ENCODE data around the gene SSH2. TPM values are rescaled to one million over a fixed set of nuclear protein-coding genes. Genes with fewer than 3 reads are reported as not detected.
A peak's percentile ranks its signal among the peaks of the same experiment; 100 is the strongest.

The SSH2 gene
- total RNA-seq, 1 experiment from 2014 or later: 22.9 TPM

DNA sequence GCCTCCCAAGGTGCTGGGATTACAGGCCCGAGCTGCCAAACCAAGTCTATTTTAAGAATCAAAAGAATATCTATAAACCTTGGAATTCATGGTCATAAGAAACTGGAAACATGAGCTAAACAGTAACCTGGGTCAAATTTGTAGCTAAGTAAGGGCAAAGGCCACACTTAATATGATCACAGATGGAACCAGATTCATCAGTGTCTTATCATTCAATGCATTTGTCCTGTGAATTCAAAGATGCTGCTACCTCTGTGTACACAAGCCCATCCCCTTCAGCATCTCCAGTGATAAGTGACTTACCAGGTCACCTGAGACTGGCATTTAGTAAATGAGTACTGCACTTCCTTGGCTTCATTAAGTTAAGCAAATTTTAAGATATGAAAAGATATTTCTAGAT, 108.1 kb downstream of the SSH2 start:
- CTCF ChIA-PET: no interaction called here

DNA sequence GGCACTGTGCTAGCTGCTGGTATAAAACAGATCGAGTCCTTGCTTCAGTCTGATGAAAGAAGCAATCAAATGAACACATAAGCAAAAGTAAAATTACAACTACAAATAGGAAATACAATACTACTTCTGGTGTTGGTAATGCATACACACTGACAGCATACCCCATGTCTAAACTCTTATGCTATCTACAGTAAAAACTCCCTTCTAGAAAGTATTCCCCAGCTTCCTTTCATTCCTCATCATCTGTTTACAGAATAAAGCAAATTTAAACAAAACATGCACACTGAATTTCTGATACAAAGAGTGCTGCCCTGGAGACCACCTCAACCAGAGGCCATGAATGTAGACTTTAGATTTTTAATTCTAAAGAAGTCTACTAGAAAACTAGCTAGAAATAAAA, 109.6 kb downstream of the SSH2 start:
- no peak for DNase-seq
- intact Hi-C loops (cut with micrococcal nuclease; ENCODE audit: unreplicated experiment): no loop called here
- Mint-ChIP-seq H3K4me1 (ENCODE audit: low read depth, unreplicated experiment) (no peaks in the 10 kb centered on the region), H3K27me3 (ENCODE audit: unreplicated experiment) (no peaks in the 10 kb centered on the region), H3K36me3 (ENCODE audit: insufficient read depth, unreplicated experiment) (no peaks in the 10 kb centered on the region), H3K9me3 (ENCODE audit: low read depth, unreplicated experiment) (no peaks in the 10 kb centered on the region), H3K27ac (ENCODE audit: unreplicated experiment) (no peak overlapping the region), H3K4me3 (ENCODE audit: low read depth, unreplicated experiment) (no peak overlapping the region)
- CTCF ChIA-PET: no interaction called here
- no peak for TF ChIP-seq CTCF (IDR thresholded peaks at IDR 0.05; ENCODE audit: unreplicated experiment)
- BruUV-seq (replicated peaks): no TSS peak

More for the DNA sequence above, 108.1 kb downstream of the SSH2 start:
- Mint-ChIP-seq H3K27me3 (ENCODE audit: unreplicated experiment) (no peaks in the 10 kb centered on the region), H3K27ac (ENCODE audit: unreplicated experiment) (no peak overlapping the region), H3K9me3 (ENCODE audit: low read depth, unreplicated experiment) (no peaks in the 10 kb centered on the region), H3K36me3 (ENCODE audit: insufficient read depth, unreplicated experiment) (no peaks in the 10 kb centered on the region), H3K4me1 (ENCODE audit: low read depth, unreplicated experiment) (no peaks in the 10 kb centered on the region), H3K4me3 (ENCODE audit: low read depth, unreplicated experiment) (no peak overlapping the region)
- BruUV-seq (replicated peaks): no TSS peak
- no peak for DNase-seq
- intact Hi-C loops (cut with micrococcal nuclease; ENCODE audit: unreplicated experiment): no loop called here
- TF ChIP-seq CTCF (IDR thresholded peaks at IDR 0.05; ENCODE audit: unreplicated experiment): no peak

DNA sequence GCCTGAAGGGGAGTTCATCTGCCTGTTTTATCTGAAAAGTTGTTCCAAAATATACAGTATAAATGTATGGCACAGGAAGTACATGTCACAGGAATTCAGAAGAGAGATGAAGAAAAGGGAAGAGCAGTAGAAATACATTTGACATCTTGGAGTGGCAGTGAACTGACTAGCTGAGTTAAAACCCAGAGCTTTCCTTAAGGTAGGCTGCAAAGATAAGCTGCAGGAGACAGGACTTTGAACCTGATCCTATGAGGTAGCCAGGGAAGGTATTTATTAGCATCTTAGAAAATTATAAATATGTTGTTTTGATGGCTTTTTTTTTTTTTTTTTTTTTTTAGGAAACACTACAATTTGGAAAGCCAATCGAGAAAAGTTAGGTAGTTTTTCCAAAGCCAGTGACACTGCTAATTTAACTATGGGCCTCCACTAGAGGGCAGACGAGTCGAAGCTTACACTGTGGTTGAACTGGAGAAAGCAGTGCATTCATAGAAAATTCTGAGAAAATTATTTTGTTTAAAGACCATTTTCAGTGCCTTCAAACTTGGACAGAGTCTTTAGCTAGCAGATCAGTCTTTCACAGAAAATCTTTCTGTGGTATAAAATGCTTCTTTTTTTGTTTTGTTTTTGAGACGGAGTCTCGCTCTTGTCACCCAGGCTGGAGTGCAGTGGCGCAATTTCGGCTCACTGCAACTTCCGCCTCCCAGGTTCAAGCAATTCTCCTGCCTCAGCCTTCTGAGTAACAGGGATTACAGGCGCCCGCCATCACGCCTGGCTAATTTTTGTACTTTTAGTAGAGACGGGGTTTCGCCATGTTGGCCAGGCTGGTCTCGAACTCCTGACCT, 122.3 kb downstream of the SSH2 start:
- TF ChIP-seq CTCF (IDR thresholded peaks at IDR 0.05; ENCODE audit: unreplicated experiment): peak; percentile 47
- Mint-ChIP-seq H3K9me3 (ENCODE audit: low read depth, unreplicated experiment) (no peaks in the 10 kb centered on the region), H3K36me3 (ENCODE audit: insufficient read depth, unreplicated experiment) (no peaks in the 10 kb centered on the region), H3K4me3 (ENCODE audit: low read depth, unreplicated experiment) (no peak overlapping the region), H3K27me3 (ENCODE audit: unreplicated experiment) (no peaks in the 10 kb centered on the region), H3K4me1 (ENCODE audit: low read depth, unreplicated experiment) (no peaks in the 10 kb centered on the region), H3K27ac (ENCODE audit: unreplicated experiment) (no peak overlapping the region)
- BruUV-seq (replicated peaks): no TSS peak
- CTCF ChIA-PET: interaction anchor here (0.6 to 2.1 kb wide), 13 partner anchors 9 to 513 kb away, joined by 3 to 62 read pairs (median 5); partner anchors contain the start of gene SSH2
- intact Hi-C loops (cut with micrococcal nuclease; ENCODE audit: unreplicated experiment): loop anchor here (1.0 to 10.0 kb wide), 4 partner anchors 124 to 286 kb away; no protein-coding TSS in a partner anchor
- DNase-seq: peak; percentile 81

GRCh38 chr17:29802246-29802645, 127.8 kb downstream of the SSH2 start:
- no TSS peak for BruUV-seq (replicated peaks)
- no peaks in the 10 kb centered on the region for H3K27me3 Mint-ChIP-seq (ENCODE audit: unreplicated experiment)
- DNase-seq: no peak
- no peak overlapping the region for H3K27ac Mint-ChIP-seq (ENCODE audit: unreplicated experiment)
- no peak for TF ChIP-seq CTCF (IDR thresholded peaks at IDR 0.05; ENCODE audit: unreplicated experiment)
- H3K9me3 Mint-ChIP-seq (ENCODE audit: low read depth, unreplicated experiment): no peaks in the 10 kb centered on the region
- no peaks in the 10 kb centered on the region for H3K4me1 Mint-ChIP-seq (ENCODE audit: low read depth, unreplicated experiment)
- no peaks in the 10 kb centered on the region for H3K36me3 Mint-ChIP-seq (ENCODE audit: insufficient read depth, unreplicated experiment)
- intact Hi-C loops (cut with micrococcal nuclease; ENCODE audit: unreplicated experiment): loop anchor here (10.0 kb wide), 1 partner anchor 203 kb away; no protein-coding TSS in a partner anchor
- no peak overlapping the region for H3K4me3 Mint-ChIP-seq (ENCODE audit: low read depth, unreplicated experiment)
- CTCF ChIA-PET: interaction anchor here (0.7 kb wide), 1 partner anchor 67 kb away, joined by 6 read pairs; no protein-coding TSS in a partner anchor

Measured in Calu3 (cell line).